Skeletal muscle tissue (tissue), 4 donors: Measurements from ENCODE around the gene ARF1. TPM values are rescaled to one million over a fixed set of nuclear protein-coding genes. Genes with fewer than 3 reads are reported as not detected.

Experiments
- H3K27ac ChIP-seq: one replicate; pipeline ENCODE4 v1.7.0; 2013; ENCODE audit warnings: mild to moderate bottlenecking, low read depth, low read length, inconsistent platforms
- H3K27me3 ChIP-seq, 3 donors: one replicate each; pipeline ENCODE4 v1.7.0; 2013; ENCODE audit warnings: low read length in 3 of 3; ENCODE audit not compliant: control insufficient read depth in 3 of 3, insufficient read depth in 3 of 3
- H3K36me3 ChIP-seq, 3 donors: one replicate each; pipeline ENCODE4 v1.7.0; 2013; ENCODE audit warnings: low read length in 3 of 3; ENCODE audit not compliant: control insufficient read depth in 3 of 3, insufficient read depth in 3 of 3
- H3K4me1 ChIP-seq, 3 donors: one replicate each; pipeline ENCODE4 v1.7.0; 2013; ENCODE audit warnings: low read length in 3 of 3, mild to moderate bottlenecking in 3 of 3; ENCODE audit not compliant: control insufficient read depth in 3 of 3, insufficient read depth in 3 of 3
- H3K4me3 ChIP-seq, 3 donors: one replicate each; pipeline ENCODE4 v1.7.0; 2013; ENCODE audit warnings: low read length in 3 of 3
- H3K9ac ChIP-seq, 3 donors: one replicate each; pipeline ENCODE4 v1.7.0; 2013; ENCODE audit warnings: low read length in 3 of 3, mild to moderate bottlenecking in 3 of 3, moderate library complexity in 2 of 3, low read depth in 1 of 3
- H3K9me3 ChIP-seq, 3 donors: one replicate each; pipeline ENCODE4 v1.7.0; 2013; ENCODE audit warnings: low read length in 3 of 3; ENCODE audit not compliant: control insufficient read depth in 3 of 3
- total RNA-seq: library from RNA; depleted of rRNA; stranded (reverse); fragments of >200 nt; gene quantifications from one replicate; pipeline ENCODE4 v1.2.3, GENCODE V29; 2014
- donor health status: Osteomylitis.

ARF1 gene
- total RNA-seq, 1 donor from 2014 or later: 101 TPM

- no peak overlapping the region for H3K4me3 ChIP-seq
- peaks cover 89 to 93% (median 91%) of the 10 kb centered on the region in 3 donors for H3K27me3 ChIP-seq
- no peaks in the 10 kb centered on the region for H3K36me3 ChIP-seq
- peaks cover 0 to 6% (median 5%) of the 10 kb centered on the region in 3 donors for H3K4me1 ChIP-seq
- H3K9ac ChIP-seq: no peak overlapping the region
- H3K9me3 ChIP-seq: peaks cover 0 to 2% (median 0%) of the 10 kb centered on the region in 3 donors
- no peak overlapping the region for H3K27ac ChIP-seq
Observed at GRCh38 chr1:228062812-228063211, 19.7 kb upstream of the ARF1 start.

GRCh38 chr1:228063251-228064191, 19.0 kb upstream of the ARF1 start:
- H3K9ac ChIP-seq: no peak overlapping the region
- peaks cover 89 to 95% (median 91%) of the 10 kb centered on the region in 3 donors for H3K27me3 ChIP-seq
- H3K4me1 ChIP-seq: peaks cover 0 to 6% (median 5%) of the 10 kb centered on the region in 3 donors
- H3K36me3 ChIP-seq: no peaks in the 10 kb centered on the region
- no peaks in the 10 kb centered on the region for H3K9me3 ChIP-seq
- no peak overlapping the region for H3K4me3 ChIP-seq
- H3K27ac ChIP-seq: no peak overlapping the region

- H3K27ac ChIP-seq: no peak overlapping the region
- H3K9ac ChIP-seq: no peak overlapping the region
- no peak overlapping the region for H3K4me3 ChIP-seq
- peaks cover 0 to 6% (median 5%) of the 10 kb centered on the region in 3 donors for H3K4me1 ChIP-seq
- peaks cover 84 to 94% (median 90%) of the 10 kb centered on the region in 3 donors for H3K27me3 ChIP-seq
- H3K9me3 ChIP-seq: no peaks in the 10 kb centered on the region
- H3K36me3 ChIP-seq: no peaks in the 10 kb centered on the region
Observed at GRCh38 chr1:228064296-228064695, 18.2 kb upstream of the ARF1 start.

GRCh38 chr1:228064741-228065542, 17.6 kb upstream of the ARF1 start:
- Histone ChIP-seq H3K36me3 (no peaks in the 10 kb centered on the region), H3K4me3 (no peak overlapping the region), H3K9ac (no peak overlapping the region), H3K4me1 (peaks cover 0 to 5% (median 4%) of the 10 kb centered on the region in 3 donors), H3K27ac (no peak overlapping the region), H3K9me3 (no peaks in the 10 kb centered on the region), H3K27me3 (peaks cover 82 to 93% (median 87%) of the 10 kb centered on the region in 3 donors)

- Histone ChIP-seq H3K9ac (no peak overlapping the region), H3K36me3 (no peaks in the 10 kb centered on the region), H3K27ac (no peak overlapping the region), H3K4me3 (no peak overlapping the region), H3K4me1 (peaks cover 0 to 3% (median 0%) of the 10 kb centered on the region in 3 donors), H3K9me3 (no peaks in the 10 kb centered on the region), H3K27me3 (peaks cover 76 to 88% (median 83%) of the 10 kb centered on the region in 3 donors)
Observed at GRCh38 chr1:228065543-228066347, 16.8 kb upstream of the ARF1 start.

GRCh38 chr1:228066416-228066815, 16.1 kb upstream of the ARF1 start:
- H3K9ac ChIP-seq: no peak overlapping the region
- no peak overlapping the region for H3K27ac ChIP-seq
- peaks cover 75 to 84% (median 82%) of the 10 kb centered on the region in 3 donors for H3K27me3 ChIP-seq
- no peaks in the 10 kb centered on the region for H3K36me3 ChIP-seq
- no peaks in the 10 kb centered on the region for H3K9me3 ChIP-seq
- H3K4me3 ChIP-seq: no peak overlapping the region
- no peaks in the 10 kb centered on the region for H3K4me1 ChIP-seq

- Histone ChIP-seq H3K9ac (no peak overlapping the region), H3K36me3 (no peaks in the 10 kb centered on the region), H3K27ac (no peak overlapping the region), H3K27me3 (peaks cover 70 to 81% (median 77%) of the 10 kb centered on the region in 3 donors), H3K4me3 (no peak overlapping the region), H3K4me1 (no peaks in the 10 kb centered on the region), H3K9me3 (no peaks in the 10 kb centered on the region)
Observed at GRCh38 chr1:228066891-228067654, 15.4 kb upstream of the ARF1 start.

- no peak overlapping the region for H3K9ac ChIP-seq
- H3K9me3 ChIP-seq: no peaks in the 10 kb centered on the region
- peaks cover 63 to 80% (median 75%) of the 10 kb centered on the region in 3 donors for H3K27me3 ChIP-seq
- H3K4me3 ChIP-seq: no peak overlapping the region
- H3K27ac ChIP-seq: no peak overlapping the region
- H3K4me1 ChIP-seq: no peaks in the 10 kb centered on the region
- H3K36me3 ChIP-seq: no peaks in the 10 kb centered on the region
Observed at GRCh38 chr1:228068359-228068758, 14.1 kb upstream of the ARF1 start.

- H3K36me3 ChIP-seq: no peaks in the 10 kb centered on the region
- H3K4me3 ChIP-seq: no peak overlapping the region
- no peak overlapping the region for H3K9ac ChIP-seq
- no peaks in the 10 kb centered on the region for H3K9me3 ChIP-seq
- H3K4me1 ChIP-seq: no peaks in the 10 kb centered on the region
- H3K27me3 ChIP-seq: peaks cover 62 to 80% (median 70%) of the 10 kb centered on the region in 3 donors
- no peak overlapping the region for H3K27ac ChIP-seq
Observed at GRCh38 chr1:228070173-228070572, 12.3 kb upstream of the ARF1 start.
